Measurements from ENCODE around the gene AICDA.

The AICDA gene

DNA sequence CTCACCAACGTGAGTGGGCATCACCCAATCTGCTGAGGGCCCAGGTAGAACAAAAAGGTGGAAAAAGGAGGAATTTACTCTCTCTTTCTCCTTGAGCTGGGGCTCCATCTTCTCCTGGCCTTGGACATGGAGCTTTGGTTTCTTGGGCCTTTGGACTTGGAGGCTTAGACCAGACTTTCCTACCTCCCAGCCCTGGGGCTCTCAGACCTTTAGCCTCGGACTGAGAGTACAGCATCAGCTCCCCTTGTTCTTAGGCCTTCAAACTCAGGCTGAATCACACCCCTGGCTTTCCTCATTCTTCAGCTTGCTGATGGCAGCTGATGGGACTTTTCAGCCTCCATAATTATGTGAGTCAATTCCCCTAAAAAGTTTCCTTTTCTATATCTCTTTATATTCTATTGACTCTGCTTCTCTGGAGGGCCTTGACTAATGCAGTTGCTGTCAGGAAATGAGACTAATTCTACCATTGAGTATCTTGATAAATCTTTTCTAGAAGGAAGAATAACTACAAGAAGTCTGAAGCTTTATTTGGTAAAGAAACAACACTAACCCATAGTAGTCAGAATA, 56.0 kb downstream of the AICDA start:
- in situ Hi-C loops (cut with MboI; ENCODE audit: low sequenced_read_pairs) = no loop called here

DNA sequence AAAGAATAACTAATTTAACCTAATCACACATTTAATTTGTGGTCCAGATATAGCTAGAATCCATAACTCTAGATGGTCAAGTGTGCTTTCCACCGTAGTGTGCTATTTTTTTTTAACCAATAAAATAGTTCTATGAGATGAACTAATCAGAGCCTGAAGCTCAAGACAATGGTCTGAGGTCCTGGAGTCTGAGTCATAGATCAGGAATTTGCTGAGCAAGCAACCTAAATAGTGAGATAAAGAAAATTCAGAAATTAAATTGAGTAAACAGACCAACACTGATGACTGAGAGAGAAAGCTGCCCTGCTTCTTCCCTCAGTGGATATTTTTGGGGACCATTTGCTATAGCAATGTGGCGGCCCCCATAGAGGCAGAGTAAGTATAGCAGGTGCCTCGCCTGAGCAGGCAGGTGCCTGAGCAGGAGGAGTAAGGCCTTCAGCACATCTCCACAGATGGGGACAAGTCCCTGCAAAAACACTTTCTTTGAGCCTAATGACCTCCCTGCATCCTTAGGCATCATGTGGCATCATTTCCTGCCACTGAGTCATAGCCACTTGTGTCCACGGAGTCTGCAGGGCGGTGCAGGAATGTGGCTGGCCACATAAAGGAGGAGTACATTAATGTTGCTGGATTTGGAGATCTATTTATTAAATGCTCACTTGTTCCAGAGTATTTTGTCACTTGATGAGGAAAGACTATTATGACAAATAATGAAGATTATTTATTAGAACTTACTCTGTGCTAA, 58.0 kb downstream of the AICDA start:
- in situ Hi-C loops (cut with MboI; ENCODE audit: low sequenced_read_pairs) = no loop called here

DNA sequence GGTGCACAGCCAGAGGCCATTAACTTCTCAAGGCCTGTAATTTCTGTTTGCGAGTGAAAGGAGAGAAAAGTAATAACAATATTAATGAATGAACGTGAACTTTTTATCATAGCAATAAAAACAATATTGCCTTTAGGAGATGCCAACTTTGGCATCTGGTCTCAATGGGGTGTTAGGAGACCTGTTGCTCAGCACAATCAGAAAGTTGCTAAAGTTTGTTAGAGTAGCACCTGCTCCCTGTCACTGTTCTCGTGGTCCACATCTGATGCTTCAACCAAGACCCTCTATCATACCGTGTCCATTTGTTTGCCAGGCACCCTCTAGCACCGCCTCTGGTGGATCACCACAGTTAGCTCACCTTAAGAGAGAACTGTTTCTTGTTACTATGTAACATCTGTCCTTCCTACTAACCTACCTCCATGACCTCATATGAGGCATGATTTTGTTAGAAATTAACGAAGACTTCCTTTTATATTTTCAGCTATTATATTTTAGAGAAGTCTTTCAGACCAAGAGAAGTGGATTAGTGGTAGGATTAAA, 59.5 kb downstream of the AICDA start:
- in situ Hi-C loops (cut with MboI; ENCODE audit: low sequenced_read_pairs) = no loop called here

All from hTERT RPE-1 (cell line).